K562 (cell line): ENCODE results near the gene MOB1A. TPM values are rescaled to one million over a fixed set of nuclear protein-coding genes. Genes with fewer than 3 reads are reported as not detected.

ENCODE experiments used
- CBX3 ChIP-seq, 2 experiments: IDR thresholded peaks; 1 replicate in 1 of 2; 2 replicates in 1 of 2; pipeline ENCODE4 v1.6.1; 2012; ENCODE audit warnings: inconsistent platforms in 2 of 2, low read length in 2 of 2, borderline replicate concordance in 1 of 2, control low read depth in 1 of 2
- FOSL1 ChIP-seq: fragments of 200-800 bp; sonication (Bioruptor generic); conservative IDR thresholded peaks from 2 replicates; pipeline ENCODE4 v1.6.1; 2016; ENCODE audit warnings: missing genetic modification characterization, missing compliant biosample characterization
- GATAD2B ChIP-seq: fragments of 450-650 bp; IDR thresholded peaks from 2 replicates; pipeline ENCODE4 v1.6.1; 2017; ENCODE audit warnings: mild to moderate bottlenecking, borderline replicate concordance
- HMG20A ChIP-seq: fragments of 450-650 bp; formaldehyde crosslinking; conservative IDR thresholded peaks from 2 replicates; pipeline ENCODE4 v1.4.0; 2020; ENCODE audit warnings: mild to moderate bottlenecking, mixed read lengths
- HNRNPUL1 ChIP-seq: fragments of 200-400 bp; formaldehyde crosslinking; IDR thresholded peaks from 2 replicates; pipeline ENCODE4 v1.6.1; 2017; ENCODE audit warnings: low read length
- L3MBTL2 ChIP-seq: fragments of 450-650 bp; IDR thresholded peaks from 2 replicates; pipeline ENCODE4 v1.6.1; 2016; ENCODE audit warnings: mild to moderate bottlenecking, moderate library complexity
- MAFK ChIP-seq: IDR thresholded peaks from 2 replicates; pipeline ENCODE4 v1.6.1; 2011; ENCODE audit warnings: low read length, improper control_type of control experiment
- MYC ChIP-seq, 2 experiments: fragments of 250-450 bp in 1 of 2; sonication (Bioruptor Pico) in 1 of 2; IDR thresholded peaks; 2 replicates each; pipeline versions ENCODE4 v1.5.1 to v1.6.1; 2012 to 2021; ENCODE audit warnings: low read depth in 2 of 2, borderline replicate concordance in 1 of 2, improper control_type of control experiment in 1 of 2, low read length in 1 of 2, mild to moderate bottlenecking in 1 of 2, moderate library complexity in 1 of 2
- NR2C1 ChIP-seq, 2 experiments: fragments of 450-650 bp; IDR thresholded peaks; 2 replicates each; pipeline ENCODE4 v1.6.1; 2017; ENCODE audit warnings: mild to moderate bottlenecking in 2 of 2, antibody characterized with exemption in 1 of 2, inconsistent platforms in 1 of 2, missing compliant biosample characterization in 1 of 2, missing genetic modification characterization in 1 of 2
- SIN3A ChIP-seq, 2 experiments: fragments of 150-350 bp in 1 of 2; IDR thresholded peaks; 2 replicates each; pipeline ENCODE4 v1.6.1; 2011 to 2016; ENCODE audit warnings: borderline replicate concordance in 2 of 2, low read depth in 2 of 2, low read length in 2 of 2, mild to moderate bottlenecking in 2 of 2, moderate library complexity in 2 of 2; ENCODE audit not compliant: control insufficient read depth in 1 of 2
- TEAD4 ChIP-seq, 2 experiments: sonication (generic) in 1 of 2; formaldehyde crosslinking in 1 of 2; IDR thresholded peaks; 2 replicates each; pipeline versions ENCODE4 v1.6.1 to v1.8.0; 2012 to 2022; ENCODE audit warnings: borderline replicate concordance in 1 of 2, inconsistent platforms in 1 of 2, low read length in 1 of 2, mild to moderate bottlenecking in 1 of 2, missing genetic modification reagents in 1 of 2
- polyA plus RNA-seq, 8 experiments: library from polyadenylated mRNA; depleted of rRNA in 4 of 8; stranded (reverse) in 5 of 8; unstranded in 3 of 8; fragments of >200 nt; fragmentation: Nextera tagmentation in 2 of 8; fragmentation: Illumina TruSeq in 1 of 8; extraction: Ambion mirVana in 2 of 8; extraction: Trizol in 1 of 8; gene quantifications; 2 replicates each; pipeline versions ENCODE4 v1.2.1 to v1.2.3, GENCODE V29; 2011 to 2014; ENCODE audit warnings: inconsistent platforms in 1 of 8, missing spikeins in 1 of 8
- total RNA-seq, 7 experiments: library from RNA; depleted of rRNA in 6 of 7; stranded (reverse); fragments of >200 nt in 6 of 7; fragmentation: Illumina TruSeq in 2 of 7; extraction: Trizol in 2 of 7; gene quantifications; 2 replicates each; pipeline versions ENCODE4 v1.2.1 to v1.2.3, GENCODE V29; 2011 to 2021; ENCODE audit warnings: low replicate concordance in 1 of 7
- TF ChIP-seq, protein P1 (sequence below): fragments of 450-650 bp; IDR thresholded peaks from 2 replicates; pipeline ENCODE4 v1.6.1; 2016; ENCODE audit warnings: mild to moderate bottlenecking, moderate library complexity
- TF ChIP-seq, protein P2 (sequence below), 2 experiments: fragments of 450-650 bp; conservative IDR thresholded peaks; 2 replicates each; pipeline ENCODE4 v1.6.1; 2017; ENCODE audit warnings: mild to moderate bottlenecking in 2 of 2, moderate library complexity in 2 of 2

The MOB1A gene
- total and polyA plus RNA-seq, 9 of the 15 experiments (the other 6 are each of a cell fraction or from before 2014, with no cell fraction given), result 24.8 to 100 (median 60.2) TPM

DNA sequence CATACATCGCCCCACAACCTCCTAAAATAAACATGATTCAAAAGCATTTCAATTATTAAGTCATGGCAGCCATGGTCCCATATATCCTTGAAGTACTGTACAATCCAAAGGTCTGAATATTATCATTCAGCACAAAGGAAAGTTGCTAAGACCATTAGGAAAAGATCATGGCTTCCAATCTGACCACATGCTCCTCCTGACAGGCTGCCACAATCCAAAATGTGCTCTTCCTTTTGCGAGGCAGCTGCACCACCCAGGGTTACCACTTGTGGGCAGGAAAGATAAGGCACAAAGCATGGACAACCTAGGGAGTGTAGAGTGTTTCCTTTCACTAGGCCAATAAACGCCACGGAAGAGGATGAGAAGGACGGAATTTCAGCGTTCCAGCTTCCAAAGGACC is 36.3 kb downstream of the MOB1A start (continued):
- TF ChIP-seq, protein P1, sequence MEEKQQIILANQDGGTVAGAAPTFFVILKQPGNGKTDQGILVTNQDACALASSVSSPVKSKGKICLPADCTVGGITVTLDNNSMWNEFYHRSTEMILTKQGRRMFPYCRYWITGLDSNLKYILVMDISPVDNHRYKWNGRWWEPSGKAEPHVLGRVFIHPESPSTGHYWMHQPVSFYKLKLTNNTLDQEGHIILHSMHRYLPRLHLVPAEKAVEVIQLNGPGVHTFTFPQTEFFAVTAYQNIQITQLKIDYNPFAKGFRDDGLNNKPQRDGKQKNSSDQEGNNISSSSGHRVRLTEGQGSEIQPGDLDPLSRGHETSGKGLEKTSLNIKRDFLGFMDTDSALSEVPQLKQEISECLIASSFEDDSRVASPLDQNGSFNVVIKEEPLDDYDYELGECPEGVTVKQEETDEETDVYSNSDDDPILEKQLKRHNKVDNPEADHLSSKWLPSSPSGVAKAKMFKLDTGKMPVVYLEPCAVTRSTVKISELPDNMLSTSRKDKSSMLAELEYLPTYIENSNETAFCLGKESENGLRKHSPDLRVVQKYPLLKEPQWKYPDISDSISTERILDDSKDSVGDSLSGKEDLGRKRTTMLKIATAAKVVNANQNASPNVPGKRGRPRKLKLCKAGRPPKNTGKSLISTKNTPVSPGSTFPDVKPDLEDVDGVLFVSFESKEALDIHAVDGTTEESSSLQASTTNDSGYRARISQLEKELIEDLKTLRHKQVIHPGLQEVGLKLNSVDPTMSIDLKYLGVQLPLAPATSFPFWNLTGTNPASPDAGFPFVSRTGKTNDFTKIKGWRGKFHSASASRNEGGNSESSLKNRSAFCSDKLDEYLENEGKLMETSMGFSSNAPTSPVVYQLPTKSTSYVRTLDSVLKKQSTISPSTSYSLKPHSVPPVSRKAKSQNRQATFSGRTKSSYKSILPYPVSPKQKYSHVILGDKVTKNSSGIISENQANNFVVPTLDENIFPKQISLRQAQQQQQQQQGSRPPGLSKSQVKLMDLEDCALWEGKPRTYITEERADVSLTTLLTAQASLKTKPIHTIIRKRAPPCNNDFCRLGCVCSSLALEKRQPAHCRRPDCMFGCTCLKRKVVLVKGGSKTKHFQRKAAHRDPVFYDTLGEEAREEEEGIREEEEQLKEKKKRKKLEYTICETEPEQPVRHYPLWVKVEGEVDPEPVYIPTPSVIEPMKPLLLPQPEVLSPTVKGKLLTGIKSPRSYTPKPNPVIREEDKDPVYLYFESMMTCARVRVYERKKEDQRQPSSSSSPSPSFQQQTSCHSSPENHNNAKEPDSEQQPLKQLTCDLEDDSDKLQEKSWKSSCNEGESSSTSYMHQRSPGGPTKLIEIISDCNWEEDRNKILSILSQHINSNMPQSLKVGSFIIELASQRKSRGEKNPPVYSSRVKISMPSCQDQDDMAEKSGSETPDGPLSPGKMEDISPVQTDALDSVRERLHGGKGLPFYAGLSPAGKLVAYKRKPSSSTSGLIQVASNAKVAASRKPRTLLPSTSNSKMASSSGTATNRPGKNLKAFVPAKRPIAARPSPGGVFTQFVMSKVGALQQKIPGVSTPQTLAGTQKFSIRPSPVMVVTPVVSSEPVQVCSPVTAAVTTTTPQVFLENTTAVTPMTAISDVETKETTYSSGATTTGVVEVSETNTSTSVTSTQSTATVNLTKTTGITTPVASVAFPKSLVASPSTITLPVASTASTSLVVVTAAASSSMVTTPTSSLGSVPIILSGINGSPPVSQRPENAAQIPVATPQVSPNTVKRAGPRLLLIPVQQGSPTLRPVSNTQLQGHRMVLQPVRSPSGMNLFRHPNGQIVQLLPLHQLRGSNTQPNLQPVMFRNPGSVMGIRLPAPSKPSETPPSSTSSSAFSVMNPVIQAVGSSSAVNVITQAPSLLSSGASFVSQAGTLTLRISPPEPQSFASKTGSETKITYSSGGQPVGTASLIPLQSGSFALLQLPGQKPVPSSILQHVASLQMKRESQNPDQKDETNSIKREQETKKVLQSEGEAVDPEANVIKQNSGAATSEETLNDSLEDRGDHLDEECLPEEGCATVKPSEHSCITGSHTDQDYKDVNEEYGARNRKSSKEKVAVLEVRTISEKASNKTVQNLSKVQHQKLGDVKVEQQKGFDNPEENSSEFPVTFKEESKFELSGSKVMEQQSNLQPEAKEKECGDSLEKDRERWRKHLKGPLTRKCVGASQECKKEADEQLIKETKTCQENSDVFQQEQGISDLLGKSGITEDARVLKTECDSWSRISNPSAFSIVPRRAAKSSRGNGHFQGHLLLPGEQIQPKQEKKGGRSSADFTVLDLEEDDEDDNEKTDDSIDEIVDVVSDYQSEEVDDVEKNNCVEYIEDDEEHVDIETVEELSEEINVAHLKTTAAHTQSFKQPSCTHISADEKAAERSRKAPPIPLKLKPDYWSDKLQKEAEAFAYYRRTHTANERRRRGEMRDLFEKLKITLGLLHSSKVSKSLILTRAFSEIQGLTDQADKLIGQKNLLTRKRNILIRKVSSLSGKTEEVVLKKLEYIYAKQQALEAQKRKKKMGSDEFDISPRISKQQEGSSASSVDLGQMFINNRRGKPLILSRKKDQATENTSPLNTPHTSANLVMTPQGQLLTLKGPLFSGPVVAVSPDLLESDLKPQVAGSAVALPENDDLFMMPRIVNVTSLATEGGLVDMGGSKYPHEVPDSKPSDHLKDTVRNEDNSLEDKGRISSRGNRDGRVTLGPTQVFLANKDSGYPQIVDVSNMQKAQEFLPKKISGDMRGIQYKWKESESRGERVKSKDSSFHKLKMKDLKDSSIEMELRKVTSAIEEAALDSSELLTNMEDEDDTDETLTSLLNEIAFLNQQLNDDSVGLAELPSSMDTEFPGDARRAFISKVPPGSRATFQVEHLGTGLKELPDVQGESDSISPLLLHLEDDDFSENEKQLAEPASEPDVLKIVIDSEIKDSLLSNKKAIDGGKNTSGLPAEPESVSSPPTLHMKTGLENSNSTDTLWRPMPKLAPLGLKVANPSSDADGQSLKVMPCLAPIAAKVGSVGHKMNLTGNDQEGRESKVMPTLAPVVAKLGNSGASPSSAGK, result peak; percentile 58
- TF ChIP-seq L3MBTL2, result peak; percentile 68
- TF ChIP-seq HMG20A, result no peak
- TF ChIP-seq NR2C1 (IDR thresholded peaks at IDR 0.05), result peak; percentile 56
- peak; percentile 53 for TF ChIP-seq NR2C1 (tag; IDR thresholded peaks at IDR 0.05)
- no peak for TF ChIP-seq HNRNPUL1
- TF ChIP-seq TEAD4 (IDR thresholded peaks at IDR 0.05; ENCODE audit: low read length), result 0 out of 2 replicates have a peak, but pooled peaks have one; percentile 27
- no peak for TF ChIP-seq TEAD4 (CRISPR knock-in tag; IDR thresholded peaks at IDR 0.05; ENCODE audit: borderline replicate concordance)
- peak in 1 of 2 experiments; percentile 16; a peak in 1 of 4 replicates for TF ChIP-seq SIN3A (IDR thresholded peaks at IDR 0.05; ENCODE audit: borderline replicate concordance in 2 of 2, control insufficient read depth in 1 of 2, low read depth in 2 of 2, low read length in 2 of 2)
- TF ChIP-seq, protein P2, sequence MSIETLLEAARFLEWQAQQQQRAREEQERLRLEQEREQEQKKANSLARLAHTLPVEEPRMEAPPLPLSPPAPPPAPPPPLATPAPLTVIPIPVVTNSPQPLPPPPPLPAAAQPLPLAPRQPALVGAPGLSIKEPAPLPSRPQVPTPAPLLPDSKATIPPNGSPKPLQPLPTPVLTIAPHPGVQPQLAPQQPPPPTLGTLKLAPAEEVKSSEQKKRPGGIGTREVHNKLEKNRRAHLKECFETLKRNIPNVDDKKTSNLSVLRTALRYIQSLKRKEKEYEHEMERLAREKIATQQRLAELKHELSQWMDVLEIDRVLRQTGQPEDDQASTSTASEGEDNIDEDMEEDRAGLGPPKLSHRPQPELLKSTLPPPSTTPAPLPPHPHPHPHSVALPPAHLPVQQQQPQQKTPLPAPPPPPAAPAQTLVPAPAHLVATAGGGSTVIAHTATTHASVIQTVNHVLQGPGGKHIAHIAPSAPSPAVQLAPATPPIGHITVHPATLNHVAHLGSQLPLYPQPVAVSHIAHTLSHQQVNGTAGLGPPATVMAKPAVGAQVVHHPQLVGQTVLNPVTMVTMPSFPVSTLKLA (conservative IDR thresholded peaks at IDR 0.05), result peak; percentile 34 to 71
- no peak for TF ChIP-seq FOSL1 (tag)
- TF ChIP-seq MAFK, result no peak
- TF ChIP-seq GATAD2B, result no peak
- 0 out of 3 replicates have a peak, but pooled peaks of 1 of the 2 experiments have one; percentile 41 for TF ChIP-seq CBX3 (IDR thresholded peaks at IDR 0.05; ENCODE audit: borderline replicate concordance in 1 of 2, low read length in 2 of 2)
- TF ChIP-seq MYC (IDR thresholded peaks at IDR 0.05; ENCODE audit: low read depth, low read length), result peak; percentile 87
- TF ChIP-seq MYC (CRISPR knock-in tag; IDR thresholded peaks at IDR 0.05; ENCODE audit: borderline replicate concordance, low read depth), result no peak
